GM19238 (cell line): ENCODE results near the gene CCDC74B.
"Not testable (repeated sequence)": the region's sequence is repeated elsewhere in the genome, so short reads cannot be mapped to it uniquely, and the experiment has no call there.

Experiments
- DNase-seq: peaks from one replicate; pipeline ENCODE4 v3.0.0; 2011; ENCODE audit warnings: low spot score; ENCODE audit not compliant: insufficient read length

CCDC74B gene

GRCh38 chr2:130102597-130103363, 42.1 kb downstream of the CCDC74B start:
- DNase-seq, result not testable (repeated sequence)
